H9 (cell line): ENCODE results near the gene GPR82. TPM values are rescaled to one million over a fixed set of nuclear protein-coding genes. Genes with fewer than 3 reads are reported as not detected.

Source experiments
- DNase-seq: peaks from one replicate; pipeline ENCODE4 v3.0.0-alpha.2; 2017
- H2AFZ ChIP-seq: one replicate; pipeline ENCODE4 v1.6.1; 2013; ENCODE audit warnings: mild to moderate bottlenecking, low read length, control low read depth, moderate library complexity
- H2AK5ac ChIP-seq: 2 replicates; pipeline ENCODE4 v1.6.1; 2013; ENCODE audit warnings: low read length, control low read depth, mixed read lengths; ENCODE audit not compliant: insufficient read length
- H2BK120ac ChIP-seq: one replicate; pipeline ENCODE4 v1.6.1; 2013; ENCODE audit warnings: low read depth, mild to moderate bottlenecking, low read length, control low read depth, inconsistent platforms; ENCODE audit not compliant: poor library complexity, severe bottlenecking
- H2BK12ac ChIP-seq: 2 replicates; pipeline ENCODE4 v1.6.1; 2013; ENCODE audit warnings: low read length, control low read depth, mixed read lengths, low read depth; ENCODE audit not compliant: insufficient read length
- H2BK15ac ChIP-seq: 2 replicates; pipeline ENCODE4 v1.6.1; 2013; ENCODE audit warnings: low read depth, low read length, control low read depth
- H2BK20ac ChIP-seq: one replicate; pipeline ENCODE4 v1.6.1; 2013; ENCODE audit warnings: low read depth, mild to moderate bottlenecking, low read length, control low read depth, inconsistent platforms; ENCODE audit not compliant: poor library complexity, severe bottlenecking
- H2BK5ac ChIP-seq: 2 replicates; pipeline ENCODE4 v1.6.1; 2013; ENCODE audit warnings: low read length, control low read depth, mixed read lengths; ENCODE audit not compliant: insufficient read length
- H3K14ac ChIP-seq: 2 replicates; pipeline ENCODE4 v1.6.1; 2013; ENCODE audit warnings: low read length, control low read depth; ENCODE audit not compliant: insufficient read depth
- H3K18ac ChIP-seq: 2 replicates; pipeline ENCODE4 v1.6.1; 2013; ENCODE audit warnings: low read depth, mild to moderate bottlenecking, mixed read lengths, low read length, control low read depth; ENCODE audit not compliant: insufficient read length
- H3K23ac ChIP-seq: 2 replicates; pipeline ENCODE4 v1.6.1; 2013; ENCODE audit warnings: low read length, control low read depth, mixed read lengths, low read depth; ENCODE audit not compliant: insufficient read length
- H3K23me2 ChIP-seq: 2 replicates; pipeline ENCODE4 v1.6.1; 2013; ENCODE audit warnings: low read depth, mild to moderate bottlenecking, mixed read lengths, low read length, control low read depth; ENCODE audit not compliant: insufficient read length, poor library complexity, severe bottlenecking
- H3K27ac ChIP-seq: 2 replicates; pipeline ENCODE4 v1.5.1; 2013; ENCODE audit warnings: low read length, control low read depth, mixed read lengths, low read depth; ENCODE audit not compliant: insufficient read length
- H3K27me3 ChIP-seq: 2 replicates; pipeline ENCODE4 v1.6.1; 2013; ENCODE audit warnings: low read length, control low read depth, inconsistent platforms; ENCODE audit not compliant: insufficient read depth
- H3K4ac ChIP-seq: 2 replicates; pipeline ENCODE4 v1.6.1; 2013; ENCODE audit warnings: low read depth, mild to moderate bottlenecking, control low read depth, inconsistent platforms, low read length, moderate library complexity
- H3K4me1 ChIP-seq: 2 replicates; pipeline ENCODE4 v1.6.1; 2013; ENCODE audit warnings: low read length, control low read depth, inconsistent platforms; ENCODE audit not compliant: insufficient read depth
- H3K4me2 ChIP-seq: 2 replicates; pipeline ENCODE4 v1.6.1; 2013; ENCODE audit warnings: low read length, control low read depth, mixed read lengths; ENCODE audit not compliant: insufficient read length, insufficient read depth
- H3K56ac ChIP-seq: 2 replicates; pipeline ENCODE4 v1.6.1; 2013; ENCODE audit warnings: low read depth, mild to moderate bottlenecking, mixed read lengths, low read length, control low read depth; ENCODE audit not compliant: insufficient read length
- H3K79me1 ChIP-seq: 2 replicates; pipeline ENCODE4 v1.6.1; 2013; ENCODE audit warnings: low read depth, mild to moderate bottlenecking, moderate library complexity, low read length, control low read depth, inconsistent platforms; ENCODE audit not compliant: insufficient read depth, poor library complexity, severe bottlenecking
- H3K79me2 ChIP-seq: 2 replicates; pipeline ENCODE4 v1.6.1; 2013; ENCODE audit warnings: low read length, control low read depth, inconsistent platforms; ENCODE audit not compliant: insufficient read depth
- H3K9ac ChIP-seq: 2 replicates; pipeline ENCODE4 v1.6.1; 2013; ENCODE audit warnings: low read length, control low read depth, mixed read lengths; ENCODE audit not compliant: insufficient read length; ENCODE audit errors: extremely low read depth
- H3K9me3 ChIP-seq: one replicate; pipeline ENCODE4 v1.6.1; 2013; ENCODE audit warnings: low read depth, low read length, inconsistent platforms; ENCODE audit not compliant: control insufficient read depth
- H3T11ph ChIP-seq: one replicate; pipeline ENCODE4 v1.6.1; 2013; ENCODE audit warnings: mild to moderate bottlenecking, low read length, control low read depth, inconsistent platforms
- H4K20me1 ChIP-seq: one replicate; pipeline ENCODE4 v1.6.1; 2013; ENCODE audit not compliant: control insufficient read depth, insufficient read length, insufficient read depth
- H4K5ac ChIP-seq: 2 replicates; pipeline ENCODE4 v1.6.1; 2013; ENCODE audit warnings: low read depth, mild to moderate bottlenecking, mixed read lengths, low read length, control low read depth; ENCODE audit not compliant: insufficient read length
- H4K8ac ChIP-seq: replicated peaks from 2 replicates; pipeline ENCODE4 v1.6.1; 2013; ENCODE audit warnings: low read length, control low read depth, mixed read lengths, low read depth; ENCODE audit not compliant: insufficient read length
- H4K91ac ChIP-seq: 2 replicates; pipeline ENCODE4 v1.6.1; 2013; ENCODE audit warnings: low read depth, mild to moderate bottlenecking, moderate library complexity, mixed read lengths, low read length, control low read depth; ENCODE audit not compliant: insufficient read length
- H3K27ac Mint-ChIP-seq, 3 experiments: 2 replicates in 2 of 3; 3 replicates in 1 of 3; pipeline ENCODE4 v1.8.0; 2020 to 2021; ENCODE audit warnings: mixed read lengths in 3 of 3, mild to moderate bottlenecking in 1 of 3, moderate library complexity in 1 of 3
- H3K27me3 Mint-ChIP-seq: 2 replicates; pipeline ENCODE4 v1.8.0; 2021; ENCODE audit warnings: low read depth, mild to moderate bottlenecking, moderate library complexity, mixed read lengths
- H3K36me3 Mint-ChIP-seq, 3 experiments: 2 replicates in 2 of 3; 3 replicates in 1 of 3; pipeline ENCODE4 v1.8.0; 2020 to 2021; ENCODE audit warnings: low read depth in 3 of 3, mixed read lengths in 3 of 3; ENCODE audit not compliant: insufficient read depth in 1 of 3
- H3K4me1 Mint-ChIP-seq, 2 experiments: 2 replicates each; pipeline ENCODE4 v1.8.0; 2020; ENCODE audit warnings: mixed read lengths in 2 of 2
- H3K4me3 Mint-ChIP-seq, 2 experiments: 2 replicates in 1 of 2; 3 replicates in 1 of 2; pipeline ENCODE4 v1.8.0; 2020 to 2021; ENCODE audit warnings: mild to moderate bottlenecking in 2 of 2, mixed read lengths in 2 of 2, moderate library complexity in 1 of 2
- H3K9me3 Mint-ChIP-seq, 2 experiments: 2 replicates in 1 of 2; 3 replicates in 1 of 2; pipeline ENCODE4 v1.8.0; 2020; ENCODE audit warnings: mild to moderate bottlenecking in 2 of 2, mixed read lengths in 2 of 2, moderate library complexity in 1 of 2
- WGBS: extraction: QIAGEN DNeasy Blood & Tissue Kit; methylation state at CpG from one replicate; pipeline ENCODE4 v1.1.7; 2013; ENCODE audit warnings: missing lambda C conversion rate, low lambda C conversion rate, mixed read lengths; ENCODE audit not compliant: insufficient read length; ENCODE audit errors: extremely low coverage; 5-methylcytosine and 5-hydroxymethylcytosine counted together
- total RNA-seq: library from RNA; stranded (reverse); gene quantifications from 2 replicates; pipeline ENCODE4 v1.2.1, GENCODE V29; 2021
- TF ChIP-seq, protein P1 (sequence below): fragments of 200-600 bp; sonication (generic); conservative IDR thresholded peaks from 3 replicates; pipeline ENCODE4 v1.8.0; 2021; ENCODE audit warnings: antibody characterized with exemption, mild to moderate bottlenecking

Gene GPR82
- total RNA-seq, 1 experiment from 2014 or later = not detected

DNA sequence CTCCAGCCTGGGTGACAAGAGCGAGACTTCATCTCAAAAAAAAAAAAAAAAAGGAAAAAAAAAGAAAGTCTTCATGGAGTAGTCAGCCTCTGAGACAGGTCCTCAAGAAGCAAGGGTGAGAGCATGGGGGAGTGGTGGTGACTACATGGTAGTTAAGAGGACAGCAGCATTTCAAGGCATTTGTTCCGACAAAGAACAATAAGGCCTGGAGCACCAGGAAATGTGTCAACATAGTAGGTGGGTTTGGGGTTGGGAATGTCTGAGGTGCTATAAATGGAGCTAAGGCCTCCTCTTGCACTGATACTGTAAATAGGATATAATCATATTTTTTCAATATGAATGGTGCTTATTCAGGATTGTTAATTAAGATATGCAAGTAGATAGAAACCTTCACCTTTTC lies 34.4 kb downstream of the GPR82 start:
- no CpG with 5 or more reads among the region's 2 CpGs for WGBS

More for the DNA sequence above, 34.4 kb downstream of the GPR82 start:
- H3K4me1 Mint-ChIP-seq = peaks cover 3 to 4% of the 10 kb centered on the region in 2 experiments; a peak in 2 of 4 replicates
- Histone ChIP-seq H4K8ac (no peak overlapping the region), H3K79me1 (no peaks in the 10 kb centered on the region), H3K9ac (no peak overlapping the region), H2BK12ac (no peak overlapping the region), H2BK15ac (no peak overlapping the region), H2AK5ac (no peak overlapping the region), H3K23me2 (no peaks in the 10 kb centered on the region), H3K27me3 (no peaks in the 10 kb centered on the region), H3K27ac (no peak overlapping the region), H4K91ac (no peak overlapping the region), H4K5ac (no peak overlapping the region), H3K23ac (no peak overlapping the region), H3K4ac (no peak overlapping the region), H3K4me2 (no peak overlapping the region), H3K56ac (no peak overlapping the region), H3T11ph (no peak overlapping the region), H2AFZ (no peak overlapping the region), H4K20me1 (no peaks in the 10 kb centered on the region), H2BK120ac (no peak overlapping the region), H3K79me2 (peaks cover 2% of the 10 kb centered on the region; the same call in 1 of the 2 replicates), H3K9me3 (no peaks in the 10 kb centered on the region), H2BK20ac (no peak overlapping the region), H3K14ac (no peak overlapping the region), H3K4me1 (no peaks in the 10 kb centered on the region; the same call in 1 of the 2 replicates), H3K18ac (no peak overlapping the region), H2BK5ac (no peak overlapping the region)
- TF ChIP-seq, protein P1, sequence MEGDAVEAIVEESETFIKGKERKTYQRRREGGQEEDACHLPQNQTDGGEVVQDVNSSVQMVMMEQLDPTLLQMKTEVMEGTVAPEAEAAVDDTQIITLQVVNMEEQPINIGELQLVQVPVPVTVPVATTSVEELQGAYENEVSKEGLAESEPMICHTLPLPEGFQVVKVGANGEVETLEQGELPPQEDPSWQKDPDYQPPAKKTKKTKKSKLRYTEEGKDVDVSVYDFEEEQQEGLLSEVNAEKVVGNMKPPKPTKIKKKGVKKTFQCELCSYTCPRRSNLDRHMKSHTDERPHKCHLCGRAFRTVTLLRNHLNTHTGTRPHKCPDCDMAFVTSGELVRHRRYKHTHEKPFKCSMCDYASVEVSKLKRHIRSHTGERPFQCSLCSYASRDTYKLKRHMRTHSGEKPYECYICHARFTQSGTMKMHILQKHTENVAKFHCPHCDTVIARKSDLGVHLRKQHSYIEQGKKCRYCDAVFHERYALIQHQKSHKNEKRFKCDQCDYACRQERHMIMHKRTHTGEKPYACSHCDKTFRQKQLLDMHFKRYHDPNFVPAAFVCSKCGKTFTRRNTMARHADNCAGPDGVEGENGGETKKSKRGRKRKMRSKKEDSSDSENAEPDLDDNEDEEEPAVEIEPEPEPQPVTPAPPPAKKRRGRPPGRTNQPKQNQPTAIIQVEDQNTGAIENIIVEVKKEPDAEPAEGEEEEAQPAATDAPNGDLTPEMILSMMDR = no peak
- H3K36me3 Mint-ChIP-seq = peaks cover 0 to 5% (median 3%) of the 10 kb centered on the region in 3 experiments; a peak in 4 of 7 replicates
- no peak for DNase-seq
- peaks cover 40 to 60% of the 10 kb centered on the region in 2 experiments for H3K9me3 Mint-ChIP-seq
- H3K27me3 Mint-ChIP-seq = no peaks in the 10 kb centered on the region
- H3K27ac Mint-ChIP-seq = no peak overlapping the region
- no peak overlapping the region for H3K4me3 Mint-ChIP-seq
